SKM-1 (cell line): ENCODE results near the gene INTS6L.

Experiments
- DNase-seq: peaks from one replicate; lab custom pipeline; 2025; ENCODE audit not compliant: unreplicated experiment; lab: John Stamatoyannopoulos, UW

Gene INTS6L, protein sequence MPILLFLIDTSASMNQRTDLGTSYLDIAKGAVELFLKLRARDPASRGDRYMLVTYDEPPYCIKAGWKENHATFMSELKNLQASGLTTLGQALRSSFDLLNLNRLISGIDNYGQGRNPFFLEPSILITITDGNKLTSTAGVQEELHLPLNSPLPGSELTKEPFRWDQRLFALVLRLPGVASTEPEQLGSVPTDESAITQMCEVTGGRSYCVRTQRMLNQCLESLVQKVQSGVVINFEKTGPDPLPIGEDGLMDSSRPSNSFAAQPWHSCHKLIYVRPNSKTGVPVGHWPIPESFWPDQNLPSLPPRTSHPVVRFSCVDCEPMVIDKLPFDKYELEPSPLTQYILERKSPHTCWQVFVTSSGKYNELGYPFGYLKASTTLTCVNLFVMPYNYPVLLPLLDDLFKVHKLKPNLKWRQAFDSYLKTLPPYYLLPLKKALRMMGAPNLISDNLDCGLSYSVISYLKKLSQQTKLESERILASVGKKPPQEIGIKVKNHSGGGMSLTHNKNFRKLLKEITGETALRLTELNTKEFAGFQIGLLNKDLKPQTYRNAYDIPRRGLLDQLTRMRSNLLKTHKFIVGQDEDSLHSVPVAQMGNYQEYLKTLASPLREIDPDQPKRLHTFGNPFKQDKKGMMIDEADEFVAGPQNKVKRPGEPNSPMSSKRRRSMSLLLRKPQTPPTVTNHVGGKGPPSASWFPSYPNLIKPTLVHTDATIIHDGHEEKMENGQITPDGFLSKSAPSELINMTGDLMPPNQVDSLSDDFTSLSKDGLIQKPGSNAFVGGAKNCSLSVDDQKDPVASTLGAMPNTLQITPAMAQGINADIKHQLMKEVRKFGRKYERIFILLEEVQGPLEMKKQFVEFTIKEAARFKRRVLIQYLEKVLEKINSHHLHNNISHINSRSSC

DNA sequence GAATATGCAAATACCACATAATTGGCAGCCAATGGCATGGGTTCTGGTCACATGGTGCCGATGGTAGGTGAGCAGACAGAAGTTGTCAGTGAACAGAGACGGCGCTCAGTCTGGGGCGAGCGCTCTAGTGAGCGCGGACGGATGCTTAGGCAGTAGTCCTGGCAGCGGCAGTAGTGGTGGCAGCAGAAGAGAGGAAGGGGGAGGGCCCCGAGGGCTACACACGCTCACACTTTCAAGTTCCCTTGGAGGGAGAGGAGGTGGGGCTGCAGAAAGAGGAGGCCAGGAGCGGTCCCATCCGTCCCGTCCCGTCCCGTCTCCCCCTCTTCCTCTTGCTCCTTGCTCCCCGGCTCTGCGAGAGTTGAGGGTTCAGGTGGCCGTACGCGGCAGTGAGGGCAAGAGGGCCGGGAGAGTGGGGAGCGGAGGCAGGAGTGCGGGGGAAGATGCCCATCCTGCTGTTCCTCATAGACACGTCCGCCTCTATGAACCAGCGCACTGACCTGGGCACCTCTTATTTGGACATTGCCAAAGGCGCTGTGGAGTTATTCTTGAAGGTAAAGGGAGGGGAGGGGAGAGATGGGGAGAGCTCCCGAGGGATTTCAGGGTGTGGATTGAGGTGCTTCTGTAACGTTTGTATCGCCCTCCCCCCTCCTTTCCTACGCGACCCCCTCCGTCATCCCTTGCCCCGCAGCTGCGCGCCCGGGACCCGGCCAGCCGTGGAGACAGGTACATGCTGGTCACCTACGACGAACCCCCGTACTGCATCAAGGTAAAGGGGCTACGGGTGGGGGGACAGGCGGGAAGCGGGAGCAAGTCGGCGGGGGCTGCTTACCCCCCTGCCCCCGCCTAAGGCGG is at the start of gene INTS6L:
TSS of gene INTS6L (plus strand) at position 108 of the 852 bp plus-strand sequence. CDS start at position 441, 333 bp downstream.
- peak; percentile 68 for DNase-seq

DNA sequence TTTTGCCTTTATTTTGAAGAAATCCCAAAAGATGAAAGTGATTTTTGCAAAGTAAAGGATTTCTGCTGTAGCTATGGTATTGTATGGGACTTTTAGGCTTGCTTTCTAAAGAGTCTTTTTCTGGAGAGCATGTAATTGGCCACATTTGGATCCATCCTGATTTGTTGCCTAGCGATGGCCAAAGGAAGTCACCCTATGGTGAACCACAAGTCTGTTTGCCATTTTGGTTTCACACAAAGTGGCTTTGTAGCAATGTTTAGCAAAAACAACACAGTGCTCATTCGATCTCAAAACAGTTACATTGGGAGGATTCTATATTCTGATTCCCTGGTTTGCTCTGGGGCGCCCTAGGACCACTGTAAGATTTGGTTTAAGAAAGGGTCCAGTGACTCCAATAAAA is 44.1 kb upstream of the INTS6L start:
- no peak for DNase-seq

DNA sequence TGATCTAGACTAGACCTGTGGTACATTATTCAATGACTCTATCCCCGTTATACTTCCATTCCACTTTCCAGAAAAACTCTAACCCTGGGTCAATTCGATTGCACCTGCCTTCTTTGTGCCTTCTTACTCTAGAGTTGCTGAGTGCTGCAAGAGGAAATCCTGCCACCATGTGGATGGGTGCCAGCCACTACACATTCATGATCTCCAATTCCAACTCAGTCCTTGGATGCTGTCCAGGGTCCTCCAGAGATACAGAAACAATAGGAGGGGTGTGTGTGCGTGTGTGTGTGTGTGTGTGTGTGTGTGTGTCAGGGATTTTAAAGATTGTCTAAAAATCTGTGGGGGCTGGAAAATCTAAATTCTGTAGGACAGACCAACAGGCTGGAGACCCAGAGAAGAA is 42.9 kb upstream of the INTS6L start:
- no peak for DNase-seq

DNA sequence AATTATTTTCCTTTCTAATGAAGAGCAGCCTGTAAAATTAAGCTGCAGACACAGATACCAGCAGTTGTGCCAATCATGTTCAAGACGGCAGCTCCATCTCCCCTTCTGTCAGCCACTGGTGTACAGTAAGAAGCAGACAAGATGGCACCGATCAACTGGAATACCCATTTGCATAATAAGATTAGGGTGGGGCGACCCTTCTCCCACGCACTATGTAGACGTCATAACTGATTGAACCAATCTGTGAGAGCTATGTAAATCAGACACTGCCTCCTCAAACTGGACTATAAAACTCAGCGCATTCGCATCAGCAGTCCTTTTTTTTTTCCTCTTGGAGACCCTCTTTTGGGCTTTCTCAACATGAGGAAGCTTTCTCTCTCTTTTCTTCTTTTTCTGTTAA is 40.4 kb upstream of the INTS6L start:
- no peak for DNase-seq

DNA sequence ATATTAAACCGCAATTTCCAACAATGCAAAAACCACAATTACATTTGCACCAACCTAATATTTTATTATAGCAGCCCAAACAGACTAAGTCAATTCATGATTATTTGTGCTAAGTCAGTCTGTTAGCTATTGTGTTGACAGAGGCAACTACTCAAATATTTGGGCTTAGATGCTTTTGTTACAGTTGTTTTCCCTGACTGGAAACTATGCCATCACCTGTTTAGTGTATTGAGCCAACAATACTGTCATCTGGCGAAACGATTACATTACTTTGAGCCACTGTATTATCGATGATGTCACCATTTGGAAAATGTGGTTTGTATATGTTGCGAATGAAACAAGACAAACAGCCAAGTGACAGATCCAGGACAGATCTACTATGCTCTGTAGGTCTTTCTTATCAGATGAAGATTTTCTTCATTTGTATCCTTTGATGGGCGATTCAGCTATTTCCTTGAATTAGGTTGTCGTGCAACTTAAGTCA is 38.7 kb upstream of the INTS6L start:
- no peak for DNase-seq

DNA sequence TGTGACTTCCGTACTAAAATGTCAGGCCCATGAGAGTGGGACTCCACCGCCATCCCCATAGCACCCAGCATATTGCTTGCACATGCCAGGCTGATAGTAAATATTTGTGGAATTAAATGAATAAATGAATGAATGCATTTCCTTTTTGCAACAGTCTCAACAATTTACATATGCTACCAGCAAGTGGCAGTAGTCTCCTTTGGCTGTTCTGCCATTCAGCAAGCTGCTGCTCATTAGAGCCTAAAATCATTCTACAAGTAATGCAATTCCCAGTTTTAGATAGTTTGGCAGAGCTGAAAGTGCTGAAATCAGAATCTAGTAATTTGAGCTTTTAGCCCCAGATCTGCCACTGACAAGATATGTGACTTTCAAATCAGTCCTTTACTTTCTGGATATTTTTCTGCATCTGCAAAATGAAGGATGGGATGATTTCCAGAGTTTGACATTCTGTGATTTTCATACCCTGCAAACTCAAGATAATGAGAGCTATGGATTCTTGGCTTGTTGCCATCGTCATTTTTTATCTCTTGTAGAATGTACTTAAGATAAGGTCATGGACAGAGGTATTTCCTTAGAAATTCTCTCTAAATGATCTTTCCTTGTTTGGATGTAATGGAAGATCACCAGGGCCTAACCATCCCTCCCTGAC is 35.7 kb upstream of the INTS6L start:
- peak; percentile 2 for DNase-seq

DNA sequence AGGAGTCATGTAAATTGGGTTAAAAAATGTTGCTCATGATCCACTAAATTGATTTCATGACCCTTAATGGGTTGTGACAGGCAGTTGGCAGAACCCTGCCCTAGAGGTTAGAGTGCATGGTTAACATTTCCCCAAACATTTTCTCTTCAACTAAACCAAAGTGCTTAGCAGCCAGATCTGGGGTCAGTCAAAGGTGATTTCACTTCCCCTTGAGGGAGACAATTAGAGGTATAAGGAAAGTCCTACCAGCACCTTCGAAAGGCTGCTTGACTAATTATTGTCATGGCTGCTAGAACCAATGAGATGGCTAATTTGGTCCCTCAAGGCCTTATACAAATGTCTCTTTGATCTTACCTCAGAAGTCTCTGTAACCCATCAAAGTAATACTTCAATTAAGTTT is 30.9 kb upstream of the INTS6L start:
- peak; percentile 9 for DNase-seq

DNA sequence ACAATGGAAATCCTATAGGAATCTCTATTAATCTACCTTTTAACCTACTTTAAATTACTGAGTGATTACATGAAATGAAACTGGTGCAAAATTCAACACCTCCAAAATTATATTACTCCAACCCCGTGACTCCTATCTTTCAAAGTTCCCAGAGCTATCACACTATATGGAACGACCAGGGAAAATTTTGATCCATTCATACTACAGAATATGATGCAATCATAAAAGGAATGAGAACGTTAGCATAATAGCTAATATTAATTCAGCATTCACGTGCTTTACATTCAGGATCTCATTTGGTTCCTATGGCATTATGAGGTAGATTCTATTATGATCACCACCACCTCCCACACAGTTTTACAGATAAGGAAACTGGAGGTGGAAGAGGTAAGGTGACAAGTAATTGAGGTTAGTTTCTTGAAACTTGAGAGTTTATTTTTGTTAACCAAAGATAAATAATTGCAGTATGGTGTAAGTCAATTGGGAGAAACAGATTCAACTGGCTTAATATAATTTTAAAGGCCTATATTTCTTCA is 29.4 kb upstream of the INTS6L start:
- DNase-seq: no peak

DNA sequence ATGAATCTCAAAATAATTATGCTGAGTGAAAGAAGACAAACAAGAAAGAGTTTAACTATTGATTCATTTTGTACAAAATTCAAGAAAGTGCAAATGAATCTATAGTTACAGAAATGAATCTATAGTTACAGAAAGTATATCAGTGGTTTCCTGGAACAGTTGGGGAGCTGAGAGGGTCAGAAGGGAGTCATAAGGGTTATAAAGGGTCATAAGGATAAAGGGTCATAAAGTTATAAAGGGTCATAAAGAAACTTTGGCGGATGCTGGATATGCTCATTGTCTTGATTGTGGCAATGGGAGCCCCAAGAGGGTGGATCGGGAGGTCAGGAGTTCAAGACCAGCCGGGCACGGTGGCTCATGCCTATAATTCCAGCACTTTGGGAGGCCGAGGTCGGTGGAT is 26.0 kb upstream of the INTS6L start:
- no peak for DNase-seq

DNA sequence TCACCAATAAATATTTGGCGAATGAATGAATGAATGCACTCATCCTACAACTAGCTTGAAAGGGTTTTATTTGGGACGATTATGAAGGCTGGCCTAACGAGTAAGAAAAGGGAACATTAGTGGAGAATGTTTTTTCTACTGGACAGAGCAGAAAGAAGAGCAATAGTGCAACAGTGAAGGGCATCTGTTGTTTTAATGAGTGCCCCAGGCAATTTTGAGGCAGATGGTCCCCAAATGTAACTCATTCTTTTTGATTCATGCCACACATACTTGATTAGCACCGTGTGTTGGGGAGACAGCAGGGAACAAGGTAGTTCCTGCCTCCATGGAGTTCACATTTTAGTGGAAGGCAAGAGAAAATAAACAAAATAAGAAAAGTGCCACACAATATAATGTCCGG is 22.7 kb upstream of the INTS6L start:
- DNase-seq: no peak

DNA sequence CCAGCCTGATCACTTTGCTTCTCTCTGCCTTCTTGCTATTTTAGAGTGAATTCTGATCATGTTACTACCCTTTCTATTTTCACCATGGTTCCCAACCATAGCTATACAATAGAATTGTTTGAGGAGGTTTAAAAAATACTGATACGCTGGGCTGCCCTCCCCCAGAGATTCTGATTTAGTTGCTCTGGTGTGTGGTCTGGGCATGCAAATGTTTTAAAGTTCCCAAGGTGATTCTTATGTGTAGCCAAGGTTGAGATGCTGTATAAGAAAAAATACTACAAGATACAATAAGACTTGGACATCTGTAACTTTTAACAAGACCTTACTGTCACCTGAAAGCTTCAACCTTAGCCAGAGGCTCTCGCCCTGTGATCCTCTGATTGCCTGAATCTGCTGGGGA is 22.2 kb upstream of the INTS6L start:
- no peak for DNase-seq

DNA sequence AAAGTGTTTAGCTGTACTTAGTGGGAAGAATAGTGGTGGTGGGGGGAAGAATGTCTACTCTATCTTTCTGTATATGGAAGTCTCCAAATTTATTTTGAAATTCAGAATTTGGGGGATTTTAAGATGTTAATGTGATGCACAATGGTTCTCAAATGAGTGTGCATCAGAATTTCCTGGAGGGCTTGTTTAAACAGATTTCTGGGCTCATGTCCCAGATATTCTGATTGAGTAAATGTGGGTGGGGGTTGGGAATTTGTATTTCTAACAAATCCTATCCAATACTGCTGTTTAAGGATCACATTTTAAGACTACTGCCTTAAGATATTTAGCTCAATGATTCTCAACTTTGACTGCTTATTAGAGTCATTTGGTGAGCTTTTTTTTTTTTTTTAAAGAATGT is 15.1 kb upstream of the INTS6L start:
- no peak for DNase-seq

DNA sequence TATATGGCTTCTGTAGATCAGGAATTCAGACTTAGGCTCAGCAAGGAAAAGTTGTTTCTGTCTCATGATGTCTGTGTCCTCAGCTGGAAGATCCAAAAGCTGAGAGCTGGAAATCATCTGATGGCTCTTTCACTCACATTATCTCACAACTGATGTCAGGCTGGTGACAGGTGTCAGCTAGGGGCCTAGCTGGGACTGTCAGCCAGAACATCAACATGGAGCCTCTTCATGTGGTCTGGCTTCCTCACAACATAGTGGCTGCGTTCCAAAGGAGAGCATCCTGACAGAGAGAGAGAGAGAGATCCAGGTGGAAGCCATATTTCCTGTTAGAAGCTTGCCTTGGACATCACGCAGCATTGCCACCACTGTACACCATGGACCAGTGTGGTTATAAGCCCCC is 10.6 kb upstream of the INTS6L start:
- DNase-seq: no peak

DNA sequence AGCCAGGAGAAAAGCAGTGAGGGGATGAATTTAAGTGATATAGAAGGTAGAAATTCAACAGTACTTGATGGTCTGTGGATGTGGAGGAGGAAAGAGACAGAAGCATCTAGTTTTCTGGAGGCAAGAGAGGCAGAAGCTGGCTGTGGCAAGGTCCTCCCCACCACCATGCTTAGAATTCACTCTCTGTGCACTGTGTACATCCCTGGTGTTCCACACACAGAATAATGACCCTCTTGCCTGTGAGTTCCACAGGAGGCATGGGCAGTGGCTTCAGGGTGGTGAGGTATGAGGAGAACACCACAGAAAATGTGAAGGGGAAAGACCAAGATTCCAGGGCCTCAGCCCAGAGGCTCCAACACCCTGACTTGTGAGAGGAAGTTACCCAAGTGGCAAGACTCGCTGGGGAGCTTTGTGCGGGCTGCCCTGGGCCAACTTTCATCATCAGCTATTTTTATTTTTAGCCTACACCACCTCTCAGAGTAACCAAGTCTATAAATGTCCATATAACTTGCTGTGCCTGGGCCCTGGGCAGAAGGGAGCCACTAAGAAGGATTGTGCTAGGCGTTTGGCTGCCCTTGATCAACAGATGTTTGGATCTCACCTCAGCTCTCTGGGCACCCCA is 7.8 kb upstream of the INTS6L start:
- peak; percentile 8 for DNase-seq

DNA sequence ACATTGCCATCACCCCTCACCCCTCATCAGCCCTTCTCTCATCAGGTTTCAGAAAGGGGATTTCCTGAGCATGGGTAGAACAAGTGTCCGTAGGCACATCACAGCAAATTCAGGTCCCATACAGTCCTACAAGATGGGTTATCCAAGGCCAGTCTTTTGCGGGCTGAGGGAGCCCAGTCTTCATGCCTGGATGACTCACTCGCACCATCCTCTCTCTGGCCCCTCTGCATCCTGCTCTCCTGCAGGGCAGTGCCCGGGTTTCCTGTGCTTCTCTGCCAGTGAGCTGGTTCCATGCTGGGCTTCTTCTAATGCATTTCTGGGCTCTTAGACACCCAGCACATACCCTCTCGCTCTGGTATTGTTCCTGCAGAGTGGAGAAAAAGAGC is 7.3 kb upstream of the INTS6L start:
- no peak for DNase-seq

DNA sequence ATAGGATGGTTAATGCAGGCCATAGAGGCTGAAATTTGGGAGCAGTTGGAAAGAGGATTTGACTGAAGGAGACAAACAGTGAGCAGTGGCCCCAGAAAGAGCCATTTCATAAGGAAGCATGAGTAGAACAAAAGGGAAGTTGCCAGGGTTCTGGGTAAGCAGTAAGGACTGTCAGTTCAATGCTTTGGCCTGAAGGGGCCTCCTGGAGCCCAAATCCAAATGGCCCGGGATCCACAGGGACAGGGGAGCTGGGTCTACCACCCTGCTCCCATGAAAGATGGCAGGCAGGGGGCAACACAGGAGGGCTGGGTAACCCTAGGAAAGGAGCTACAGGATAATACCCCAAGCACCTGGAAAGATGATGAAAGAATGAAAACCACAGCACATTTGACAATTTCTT is 4.1 kb upstream of the INTS6L start:
- peak; percentile 5 for DNase-seq

DNA sequence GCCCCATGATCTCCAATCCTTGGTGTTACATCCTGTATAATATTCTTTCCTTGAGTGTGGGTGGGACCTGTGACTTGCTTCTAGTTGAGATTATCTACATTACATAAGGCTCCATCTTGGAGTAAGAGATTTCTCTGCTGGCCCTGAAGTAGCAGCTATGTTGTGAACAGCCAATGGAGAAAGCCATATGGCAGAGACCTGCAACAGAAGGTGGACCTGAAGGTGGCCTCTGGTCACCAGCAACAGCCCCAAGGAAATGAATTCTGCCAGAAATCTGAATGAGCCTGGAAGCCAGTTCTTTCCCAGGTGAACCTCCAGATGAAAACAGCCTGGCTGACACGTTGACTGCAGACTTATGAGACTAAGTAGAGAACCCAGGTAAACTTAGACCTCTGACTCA is 2.3 kb upstream of the INTS6L start:
- DNase-seq: no peak

DNA sequence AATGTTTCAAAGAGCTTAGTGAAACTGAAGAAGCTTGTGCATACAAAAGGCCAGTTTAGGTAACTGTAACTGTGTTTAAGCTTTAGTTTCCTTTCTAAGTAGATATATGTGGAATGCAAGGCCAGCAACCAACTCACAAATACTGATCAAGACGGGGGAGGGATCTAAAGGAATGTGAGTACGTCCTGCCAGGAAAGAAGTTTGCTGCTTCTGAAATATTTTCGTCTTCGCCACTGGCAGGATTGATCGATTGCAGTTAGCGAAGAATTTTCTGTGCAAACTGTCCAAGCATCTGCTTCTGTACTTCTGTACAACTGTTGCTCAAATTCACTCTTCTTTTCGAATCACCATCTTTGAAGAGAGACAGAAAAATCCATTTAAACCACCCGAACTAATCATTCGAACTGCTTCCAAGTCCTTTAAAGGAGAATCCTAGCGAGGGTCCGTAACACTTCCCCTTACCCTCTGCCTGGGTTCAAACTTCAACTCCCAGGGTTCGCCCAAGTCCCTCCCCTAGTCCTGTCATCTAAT is 373 bp upstream of the INTS6L start:
- DNase-seq: no peak

DNA sequence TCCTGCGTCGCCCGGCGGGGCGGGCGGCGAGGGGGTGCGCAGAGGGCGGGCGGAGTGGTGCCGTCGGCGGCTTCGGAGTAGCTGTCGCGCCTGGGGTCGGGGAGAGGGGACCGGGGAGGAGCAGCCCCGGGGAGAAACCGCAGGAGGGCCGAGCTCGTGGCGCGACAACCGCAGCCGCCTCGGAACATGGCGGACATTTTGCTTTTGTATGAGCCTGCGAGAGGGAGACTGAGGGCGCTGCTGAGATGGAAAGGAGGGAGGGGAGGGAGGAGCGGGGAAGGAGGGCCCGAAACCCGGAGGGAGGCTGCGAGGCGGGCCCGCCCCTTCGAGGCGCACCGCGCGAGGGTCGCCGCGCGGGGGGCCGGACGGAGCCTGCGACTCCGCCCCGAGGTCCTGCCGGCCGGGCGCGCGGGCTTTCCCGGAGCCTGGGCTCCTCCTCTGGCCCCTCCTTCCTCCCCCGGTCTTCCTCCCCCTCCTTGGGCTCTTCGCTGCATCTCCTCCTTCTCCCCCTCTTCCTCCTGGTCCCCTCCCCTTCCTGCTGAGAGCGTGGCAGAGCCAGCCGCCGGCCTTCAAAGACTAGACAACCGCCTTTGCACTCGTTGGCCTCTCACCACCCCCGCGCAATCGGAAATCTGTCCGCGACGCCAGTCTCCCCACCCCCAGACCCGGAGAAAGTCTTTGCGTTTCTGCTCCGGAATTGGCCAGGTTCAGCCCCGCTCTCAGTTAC is 1.1 kb downstream of the INTS6L start:
- peak; percentile 83 for DNase-seq
